GM19193 (cell line): ENCODE data around the gene TEX261.

Experiments used
- POLR2A ChIP-seq: IDR thresholded peaks from 4 replicates; pipeline ENCODE4 v1.6.1; 2011; ENCODE audit not compliant: insufficient read depth, insufficient read length; ENCODE audit errors: extremely low read depth

TEX261 gene

DNA sequence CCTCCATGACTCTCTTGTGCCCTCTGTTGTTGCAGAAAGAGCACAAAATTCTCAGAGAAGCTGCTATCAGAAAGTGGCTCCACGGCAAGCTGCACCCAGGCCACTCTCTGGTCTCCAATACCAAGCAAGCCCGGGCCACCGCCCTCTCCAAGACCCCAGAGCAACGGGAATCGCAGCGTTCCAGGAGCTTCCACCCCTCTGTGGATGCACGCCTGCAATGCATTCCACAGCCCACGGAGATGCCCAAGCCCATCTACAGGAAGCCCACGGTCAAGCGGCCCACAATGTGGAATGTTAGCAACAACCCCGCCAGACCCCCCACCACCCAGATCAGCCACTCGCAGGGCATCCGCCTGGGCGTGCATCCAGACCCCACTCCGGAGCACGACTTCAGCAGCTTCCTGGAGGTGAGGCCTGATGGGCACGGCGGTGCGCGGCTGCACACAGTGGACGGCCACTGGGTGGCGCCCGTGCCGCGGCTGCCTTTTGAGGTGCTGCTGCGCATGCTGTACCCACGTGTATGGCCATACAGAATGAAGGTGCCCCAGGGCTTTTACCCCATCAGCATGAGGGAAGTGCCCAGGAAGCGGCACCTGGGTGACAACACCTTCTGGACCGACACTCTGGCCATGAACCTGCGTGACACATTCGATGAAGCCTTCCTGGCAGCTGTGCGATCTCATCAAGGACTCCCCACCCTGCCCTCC, 9.9 kb downstream of the TEX261 start:
- no peak for TF ChIP-seq POLR2A

DNA sequence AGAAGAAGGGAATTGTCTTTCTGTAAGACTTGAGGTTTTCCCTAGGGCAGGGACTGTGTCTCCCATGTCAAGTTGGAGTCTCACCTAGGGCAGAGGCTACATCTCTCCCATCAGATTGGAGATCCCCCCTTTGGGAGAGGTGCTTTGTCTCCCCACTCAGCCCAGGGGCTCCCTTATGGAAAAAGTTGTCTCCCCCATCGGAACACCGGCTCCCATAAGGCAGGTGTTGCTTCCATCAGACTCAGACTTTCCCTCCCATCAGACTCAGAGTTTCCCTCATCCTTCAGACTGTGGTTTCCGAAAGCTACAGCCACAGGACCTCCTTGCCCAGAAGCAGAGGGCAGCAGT, 10.5 kb downstream of the TEX261 start:
- no peak for TF ChIP-seq POLR2A

DNA sequence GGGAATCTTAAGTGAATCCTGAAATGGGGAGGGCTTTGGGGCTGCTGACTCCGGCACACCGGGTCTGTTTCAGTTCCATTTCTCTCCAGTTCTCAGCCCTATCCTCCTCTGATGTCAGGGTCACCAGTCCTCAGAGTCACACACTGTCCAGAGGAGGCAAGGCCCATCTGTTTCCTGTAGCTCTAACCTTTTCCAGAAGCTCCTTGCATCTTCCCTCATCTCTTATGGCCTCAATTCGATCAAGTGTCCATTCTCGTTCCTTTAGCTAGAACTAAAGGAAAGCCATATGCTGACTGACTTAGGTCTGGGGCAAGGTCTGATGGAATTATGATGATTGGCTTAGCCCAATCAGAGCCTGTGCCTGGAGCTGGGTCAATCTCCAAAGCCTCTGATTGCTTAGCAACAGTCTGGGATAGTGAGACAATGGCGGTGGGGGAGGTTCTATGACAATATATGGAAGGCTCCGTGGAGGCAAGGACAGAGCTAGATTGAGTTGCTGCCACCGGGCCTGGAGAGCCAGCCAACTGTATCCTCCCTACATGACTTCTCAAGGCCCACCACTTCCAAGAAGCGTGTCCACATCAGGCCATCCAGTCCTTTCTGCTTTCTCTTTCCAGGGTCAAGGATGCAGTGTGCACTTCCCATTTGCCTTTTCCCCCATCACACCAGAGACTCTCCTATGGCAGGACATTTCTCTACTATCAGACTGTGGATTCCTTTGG, 11.0 kb downstream of the TEX261 start:
- TF ChIP-seq POLR2A, result no peak

DNA sequence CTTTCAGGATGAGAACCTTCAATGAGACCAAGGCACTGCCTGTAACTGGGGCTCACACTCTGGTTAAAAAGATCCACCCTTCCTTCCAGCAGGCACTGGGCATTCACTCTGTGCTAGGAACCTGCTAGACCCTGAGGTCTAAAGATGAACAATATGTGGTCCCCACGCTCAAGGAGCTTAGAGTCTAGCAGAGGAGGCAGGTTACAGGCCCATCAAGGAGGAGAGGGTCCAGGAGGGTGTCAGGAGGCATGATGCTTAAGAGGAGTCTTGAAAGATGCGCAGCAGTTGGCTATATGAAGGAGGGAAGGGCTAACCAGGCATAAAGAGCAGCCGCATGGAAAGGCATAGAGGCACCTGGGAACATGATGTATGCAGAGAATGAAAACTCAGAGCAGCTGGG, 11.7 kb downstream of the TEX261 start:
- no peak for TF ChIP-seq POLR2A

DNA sequence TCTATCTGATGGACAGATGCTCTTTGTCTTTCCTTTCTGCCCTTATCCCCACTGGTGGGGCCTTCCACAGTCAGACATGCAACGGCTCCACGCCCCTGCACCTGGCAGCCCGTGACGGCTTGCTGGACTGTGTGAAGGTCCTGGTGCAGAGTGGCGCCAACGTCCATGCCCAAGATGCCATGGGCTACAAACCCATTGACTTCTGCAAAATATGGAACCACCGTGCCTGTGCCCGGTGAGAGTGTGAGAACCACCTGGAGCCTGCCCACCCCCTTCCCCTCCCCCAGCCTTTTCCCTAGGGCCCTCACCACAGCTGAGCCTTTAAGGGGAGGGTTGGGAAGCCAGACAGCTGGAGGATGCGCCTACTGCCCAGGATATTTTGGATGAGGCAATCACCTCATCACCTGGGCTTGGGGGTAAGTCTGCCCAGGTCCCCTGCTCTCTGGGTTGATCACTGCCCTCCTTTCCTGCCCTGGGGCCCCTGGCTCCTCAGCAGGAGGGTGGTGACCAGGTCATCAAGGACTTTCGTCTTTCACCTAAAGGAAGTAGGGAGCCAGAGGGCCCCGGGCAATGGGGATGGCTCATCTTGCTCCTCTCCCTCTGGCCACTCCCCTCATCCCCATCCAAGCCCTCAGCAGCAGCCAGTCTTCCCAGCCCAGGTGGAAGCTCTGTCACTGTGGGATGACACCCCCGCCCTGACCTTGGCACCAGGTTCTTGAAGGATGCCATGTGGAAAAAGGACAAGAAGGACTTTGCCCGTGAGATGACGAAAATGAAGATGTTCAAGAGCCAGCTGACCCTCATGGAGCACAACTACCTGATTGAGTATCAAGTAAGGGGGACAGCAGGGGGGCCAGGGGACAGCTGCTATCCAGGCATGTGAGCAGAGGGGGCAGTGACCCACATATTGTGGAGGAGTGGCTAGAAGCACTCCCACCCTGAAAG, 12.5 kb downstream of the TEX261 start:
- no peak for TF ChIP-seq POLR2A

DNA sequence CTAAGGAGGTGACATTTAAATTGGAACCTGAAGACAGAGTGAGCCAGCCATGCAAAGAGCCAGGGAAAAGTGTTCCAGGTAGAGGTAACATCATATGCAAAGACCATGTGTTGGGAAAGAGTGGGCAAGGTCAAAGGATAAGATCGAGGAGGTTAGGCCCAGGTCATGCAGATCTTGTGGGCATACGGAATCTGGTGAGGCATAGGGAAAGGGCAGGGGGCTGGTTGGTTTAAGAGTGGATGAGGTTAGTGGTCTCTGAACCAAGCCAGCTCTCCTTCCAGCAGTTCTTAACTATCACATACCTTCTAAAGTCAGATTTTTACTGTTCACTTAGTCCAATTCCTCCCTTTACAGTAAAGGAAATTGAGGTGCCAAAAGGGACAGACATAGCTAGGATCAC, 13.3 kb downstream of the TEX261 start:
- TF ChIP-seq POLR2A, result no peak

DNA sequence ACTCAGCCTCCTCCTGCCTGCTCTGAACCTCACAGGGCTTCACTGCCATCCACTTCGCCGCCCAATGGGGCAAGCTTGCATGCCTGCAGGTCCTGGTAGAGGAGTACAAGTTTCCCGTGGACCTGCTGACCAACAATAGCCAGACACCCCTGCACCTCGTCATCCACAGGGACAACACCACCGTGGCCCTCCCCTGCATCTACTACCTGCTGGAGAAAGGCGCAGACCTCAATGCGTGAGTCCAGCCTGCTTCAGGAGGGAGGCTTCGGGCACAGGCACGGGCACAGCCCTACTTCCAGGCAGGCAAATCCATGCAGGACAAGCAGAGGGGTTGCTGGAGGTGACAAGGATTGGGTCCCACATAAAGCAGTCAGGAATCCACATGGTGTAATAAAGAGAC, 15.0 kb downstream of the TEX261 start:
- no peak for TF ChIP-seq POLR2A

DNA sequence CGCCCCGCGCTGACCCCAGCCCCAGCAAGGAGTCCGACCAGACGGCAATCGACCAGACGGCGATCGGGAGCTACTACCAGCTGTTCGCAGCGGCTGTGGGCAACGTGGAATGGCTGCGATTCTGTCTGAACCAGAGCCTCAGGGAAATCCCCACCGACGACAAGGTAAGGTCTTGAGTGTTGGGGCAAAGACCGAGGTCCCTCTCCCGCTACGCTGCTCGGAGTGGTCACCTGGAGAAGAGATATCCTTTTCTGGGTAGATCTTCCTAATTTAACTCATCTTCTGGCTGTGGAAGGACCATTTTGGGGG, 15.5 kb downstream of the TEX261 start:
- TF ChIP-seq POLR2A, result no peak

DNA sequence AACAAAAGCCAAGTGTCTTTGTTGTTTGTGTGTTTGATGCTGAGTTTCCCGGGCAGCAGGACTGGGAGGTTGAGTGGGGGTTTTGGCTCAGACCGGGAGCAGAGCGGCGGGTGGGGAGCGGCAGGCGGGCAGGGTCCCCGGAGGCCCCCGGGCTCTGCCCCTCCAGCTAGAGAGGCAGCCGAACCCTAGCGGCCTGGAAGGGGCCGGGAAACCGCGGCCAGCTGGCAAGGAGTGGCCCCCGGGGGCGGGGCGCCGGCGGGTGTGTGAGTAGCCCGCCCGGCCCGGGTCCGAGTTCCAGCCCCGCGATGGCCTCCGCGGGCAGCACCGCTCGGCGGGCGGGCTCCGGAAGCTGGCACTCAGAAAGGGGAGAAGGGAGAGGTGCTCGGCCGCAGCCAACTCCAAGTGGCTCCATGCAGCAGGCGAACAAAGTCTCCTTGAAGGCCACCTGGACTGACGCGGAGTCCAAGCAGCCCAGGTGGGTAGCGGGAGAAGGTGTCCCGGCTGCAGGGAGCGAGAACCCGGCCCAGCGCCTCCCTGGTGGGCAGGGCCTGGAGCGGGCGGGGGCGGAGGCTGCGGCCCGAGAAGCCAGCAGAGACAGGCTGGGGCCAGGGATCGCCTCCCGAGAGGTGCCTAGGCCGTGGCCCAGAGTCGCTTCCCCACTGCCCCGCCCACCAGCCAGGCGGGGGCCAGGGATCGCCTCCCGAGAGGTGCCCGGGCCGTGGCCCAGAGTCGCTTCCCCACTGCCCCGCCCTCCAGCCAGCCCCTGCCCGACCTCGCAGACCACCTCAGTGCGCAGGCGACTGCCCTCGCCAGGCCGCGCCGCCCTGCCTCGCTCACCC, 16.1 kb downstream of the TEX261 start, which contains the start of gene ANKRD53:
Gene ANKRD53, plus strand, starts transcription at position 290 of the 839 bp plus-strand sequence. Its CDS starts 16 bp downstream, at position 306.
- no peak for TF ChIP-seq POLR2A

DNA sequence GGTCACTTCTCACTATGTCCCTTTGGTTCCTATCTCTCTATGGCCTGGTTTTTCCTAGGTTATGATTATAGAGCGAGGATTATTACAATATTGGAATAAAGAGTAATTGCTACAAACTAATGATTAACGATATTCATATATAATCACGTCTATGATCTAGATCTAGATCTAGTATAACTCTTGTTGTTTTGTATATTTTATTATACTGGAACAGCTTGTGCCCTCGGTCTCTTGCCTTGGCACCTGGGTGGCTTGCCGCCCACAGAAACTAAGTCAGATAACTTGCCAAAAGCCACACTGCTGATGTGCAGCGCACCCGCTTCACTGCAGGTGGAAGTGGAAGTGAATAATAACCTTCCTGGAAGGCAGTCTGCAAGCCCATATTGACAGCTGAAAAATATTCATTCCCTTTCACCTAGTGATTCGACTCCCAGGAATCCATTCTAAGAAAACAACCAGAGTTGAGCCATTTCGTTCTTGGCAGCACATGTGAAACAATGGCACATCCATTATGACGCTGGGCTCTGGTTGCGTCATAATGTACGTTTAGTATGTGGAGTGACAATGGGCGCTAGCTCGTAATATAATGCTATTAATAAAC, 17.0 kb downstream of the TEX261 start:
- TF ChIP-seq POLR2A, result no peak

DNA sequence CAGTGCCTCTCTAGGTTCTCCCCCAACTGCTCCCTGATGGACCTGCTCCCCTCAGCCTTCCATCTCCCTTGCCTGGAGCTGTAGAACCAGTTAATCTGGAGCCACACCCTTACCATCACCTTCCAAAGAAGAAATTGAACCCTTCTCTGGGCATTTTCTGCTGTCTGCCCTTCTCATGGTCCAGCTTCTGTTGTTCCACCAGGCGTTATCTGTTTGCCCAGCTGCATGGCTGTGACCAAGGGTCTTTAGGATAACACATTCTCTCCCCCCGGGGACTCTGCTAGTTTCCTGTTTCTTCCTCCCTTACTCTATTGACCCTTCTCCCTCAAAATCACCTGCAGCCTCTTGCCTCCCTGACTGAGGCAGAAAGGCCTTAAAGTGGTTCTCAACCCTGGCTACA, 19.4 kb downstream of the TEX261 start:
- TF ChIP-seq POLR2A, result no peak

DNA sequence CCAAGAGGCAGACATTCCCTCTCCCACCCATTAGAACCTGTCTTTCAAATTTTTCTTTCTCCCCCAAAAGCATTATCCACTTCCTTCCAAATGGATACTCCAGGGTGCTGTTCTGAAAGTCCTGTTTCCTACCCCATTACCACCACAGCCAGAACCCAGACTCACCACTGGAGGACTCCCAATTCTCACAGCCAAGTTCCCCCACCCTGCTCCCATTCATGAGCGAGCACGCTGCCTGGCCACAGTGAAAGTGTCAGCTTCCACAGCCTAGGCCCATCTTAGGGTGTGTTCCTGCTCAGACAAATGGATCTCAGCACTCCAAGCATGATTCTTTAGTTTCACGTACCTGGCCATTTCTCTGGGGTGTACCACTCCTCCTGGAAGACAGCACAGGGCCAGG, 20.1 kb downstream of the TEX261 start:
- TF ChIP-seq POLR2A, result no peak

DNA sequence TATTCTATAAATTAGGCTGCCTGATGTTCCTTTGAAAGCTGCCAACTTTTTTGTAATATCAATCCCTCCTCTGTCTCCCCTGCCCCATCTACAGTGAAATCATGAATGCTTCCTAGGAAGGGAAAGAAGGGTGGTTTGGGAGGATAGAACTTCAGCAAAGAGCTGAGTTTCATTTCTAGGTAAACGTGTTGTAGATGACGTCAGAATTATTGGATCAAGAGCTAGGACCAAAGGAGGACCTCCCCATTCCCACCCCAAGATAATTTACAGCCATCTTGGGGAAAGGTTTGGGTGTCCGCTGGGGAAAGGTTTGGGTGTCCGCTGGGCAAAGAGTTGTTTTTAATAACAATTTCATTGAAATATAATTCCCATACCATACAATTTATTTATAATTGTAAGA, 27.5 kb downstream of the TEX261 start:
- TF ChIP-seq POLR2A, result no peak

DNA sequence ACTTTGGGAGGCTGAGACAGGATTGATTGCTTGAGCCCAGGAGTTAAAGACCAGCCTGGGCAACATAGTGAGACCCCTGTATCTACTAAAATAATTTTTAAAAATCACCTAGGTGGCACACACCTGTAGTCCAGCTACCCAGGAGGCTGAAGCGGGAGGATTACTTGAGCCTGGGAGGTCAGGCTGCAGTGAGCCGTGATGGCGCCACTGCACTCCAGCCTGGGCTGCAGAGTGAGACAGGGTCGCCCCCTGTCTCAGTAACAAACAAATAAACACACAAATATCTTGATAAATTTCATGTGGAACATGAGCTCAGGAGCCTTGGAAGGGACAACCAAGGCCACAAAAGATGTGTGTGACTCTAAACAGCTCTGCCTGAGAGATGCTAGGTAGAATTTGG, 28.0 kb downstream of the TEX261 start:
- TF ChIP-seq POLR2A, result no peak
